ENCODE data around the gene MXD1.

Gene MXD1

DNA sequence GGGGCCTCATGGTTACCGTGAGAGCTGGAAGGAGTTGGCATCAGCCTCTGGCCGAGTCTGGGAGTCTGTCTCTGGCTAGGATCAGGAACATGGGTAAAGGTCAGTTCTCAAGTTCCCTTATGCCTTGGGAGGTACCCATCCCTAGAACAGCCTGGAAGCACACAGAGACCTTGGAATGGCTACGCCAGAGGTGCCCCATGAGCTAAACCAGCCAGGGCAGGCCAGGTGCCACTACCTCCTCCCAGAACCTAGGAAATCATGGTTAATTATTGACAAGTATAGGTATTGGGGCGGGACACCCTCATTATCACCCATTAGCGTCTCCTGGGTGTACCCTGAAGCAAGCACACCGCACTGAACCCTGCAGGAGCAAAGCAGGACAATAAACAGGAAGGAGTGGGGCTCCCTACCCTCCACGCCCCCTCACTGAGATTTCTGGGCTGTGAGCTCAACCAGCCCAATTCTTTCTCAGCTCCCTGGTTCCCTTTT is 49.5 kb downstream of the MXD1 start:
- TF ChIP-seq, protein P1, sequence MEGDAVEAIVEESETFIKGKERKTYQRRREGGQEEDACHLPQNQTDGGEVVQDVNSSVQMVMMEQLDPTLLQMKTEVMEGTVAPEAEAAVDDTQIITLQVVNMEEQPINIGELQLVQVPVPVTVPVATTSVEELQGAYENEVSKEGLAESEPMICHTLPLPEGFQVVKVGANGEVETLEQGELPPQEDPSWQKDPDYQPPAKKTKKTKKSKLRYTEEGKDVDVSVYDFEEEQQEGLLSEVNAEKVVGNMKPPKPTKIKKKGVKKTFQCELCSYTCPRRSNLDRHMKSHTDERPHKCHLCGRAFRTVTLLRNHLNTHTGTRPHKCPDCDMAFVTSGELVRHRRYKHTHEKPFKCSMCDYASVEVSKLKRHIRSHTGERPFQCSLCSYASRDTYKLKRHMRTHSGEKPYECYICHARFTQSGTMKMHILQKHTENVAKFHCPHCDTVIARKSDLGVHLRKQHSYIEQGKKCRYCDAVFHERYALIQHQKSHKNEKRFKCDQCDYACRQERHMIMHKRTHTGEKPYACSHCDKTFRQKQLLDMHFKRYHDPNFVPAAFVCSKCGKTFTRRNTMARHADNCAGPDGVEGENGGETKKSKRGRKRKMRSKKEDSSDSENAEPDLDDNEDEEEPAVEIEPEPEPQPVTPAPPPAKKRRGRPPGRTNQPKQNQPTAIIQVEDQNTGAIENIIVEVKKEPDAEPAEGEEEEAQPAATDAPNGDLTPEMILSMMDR (IDR thresholded peaks at IDR 0.05; ENCODE audit: low read depth, low read length), result no peak

DNA sequence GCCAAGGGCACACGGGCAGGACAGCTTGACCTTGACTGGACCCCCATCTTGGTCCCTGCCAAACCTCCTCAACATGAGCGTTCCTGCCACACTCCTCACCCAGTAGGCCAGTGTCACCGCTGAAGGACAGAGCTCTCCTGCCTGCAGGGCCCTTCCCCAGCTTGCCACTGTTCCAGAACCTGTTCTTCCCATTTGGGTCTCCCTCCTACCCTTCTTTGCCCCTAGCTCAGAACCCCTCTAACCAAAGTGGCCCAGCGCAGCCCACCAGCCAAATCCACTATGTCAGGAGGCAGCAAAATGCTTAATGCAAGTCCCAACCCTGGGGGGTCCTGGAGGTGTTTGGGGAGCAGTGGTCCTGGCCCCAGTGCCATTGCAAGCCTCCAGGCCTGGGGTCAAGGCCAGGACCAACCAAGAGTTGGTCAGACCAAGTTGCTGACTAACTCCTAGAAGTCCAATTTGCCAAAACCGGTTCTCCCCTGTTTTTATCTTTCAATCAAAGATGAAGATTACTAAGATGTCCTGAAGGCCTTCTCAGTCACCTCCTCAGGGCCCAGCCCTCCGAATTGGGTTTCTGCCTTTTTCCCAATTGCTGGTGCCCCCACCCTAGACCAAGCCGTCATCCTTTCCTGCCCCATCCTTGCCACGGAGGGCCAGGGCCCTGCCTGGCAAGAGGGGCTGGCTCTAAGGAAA is 51.0 kb downstream of the MXD1 start:
- H3K4me3 ChIP-seq (ENCODE audit: low read depth, low read length), result no peak overlapping the region
- TF ChIP-seq, protein P1 (IDR thresholded peaks at IDR 0.05; ENCODE audit: low read depth, low read length), result no peak

More for the DNA sequence above, 49.5 kb downstream of the MXD1 start:
- H3K4me3 ChIP-seq (ENCODE audit: low read depth, low read length), result no peak overlapping the region

DNA sequence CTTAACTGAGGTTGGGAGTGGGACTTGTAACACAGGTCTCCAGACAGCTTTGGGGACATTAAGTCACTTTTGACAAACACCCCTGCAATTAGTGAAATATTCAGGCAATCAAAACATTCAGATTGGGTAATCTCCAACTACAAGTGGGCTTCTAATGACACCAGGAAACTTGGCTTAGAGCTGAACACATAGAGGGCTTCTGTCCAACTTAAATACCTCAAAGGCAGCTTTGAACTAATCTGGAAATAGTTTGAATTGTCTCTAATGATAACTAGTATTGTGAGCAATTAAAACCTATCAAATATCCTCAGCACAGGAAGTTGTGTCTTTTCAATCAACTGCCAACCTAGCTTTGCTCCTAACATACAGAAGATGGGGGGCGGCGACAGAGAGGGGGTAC is 51.6 kb downstream of the MXD1 start:
- H3K4me3 ChIP-seq (ENCODE audit: low read depth, low read length), result no peak overlapping the region
- TF ChIP-seq, protein P1 (IDR thresholded peaks at IDR 0.05; ENCODE audit: low read depth, low read length), result no peak

DNA sequence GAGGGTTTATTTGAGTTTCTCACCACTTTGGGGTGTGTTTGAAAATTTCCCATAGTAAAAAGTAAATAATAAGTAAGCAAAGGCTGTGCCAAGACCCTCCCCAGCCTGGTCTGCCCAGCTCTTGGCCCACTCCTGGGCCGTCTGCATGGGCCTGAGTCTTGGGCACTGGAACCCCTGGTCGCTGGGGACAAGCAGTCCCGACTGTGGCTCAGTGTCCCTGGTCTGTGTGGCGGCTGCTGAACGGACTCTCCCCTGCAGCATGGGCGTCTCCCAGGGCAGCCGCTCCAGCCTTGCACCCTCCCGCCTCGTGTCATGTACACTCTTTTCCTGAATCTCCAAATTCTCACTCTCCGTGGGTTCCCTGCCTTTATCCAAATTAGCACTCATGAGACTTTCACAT is 53.7 kb downstream of the MXD1 start:
- TF ChIP-seq, protein P1 (IDR thresholded peaks at IDR 0.05; ENCODE audit: low read depth, low read length), result no peak
- H3K4me3 ChIP-seq (ENCODE audit: low read depth, low read length), result no peak overlapping the region

DNA sequence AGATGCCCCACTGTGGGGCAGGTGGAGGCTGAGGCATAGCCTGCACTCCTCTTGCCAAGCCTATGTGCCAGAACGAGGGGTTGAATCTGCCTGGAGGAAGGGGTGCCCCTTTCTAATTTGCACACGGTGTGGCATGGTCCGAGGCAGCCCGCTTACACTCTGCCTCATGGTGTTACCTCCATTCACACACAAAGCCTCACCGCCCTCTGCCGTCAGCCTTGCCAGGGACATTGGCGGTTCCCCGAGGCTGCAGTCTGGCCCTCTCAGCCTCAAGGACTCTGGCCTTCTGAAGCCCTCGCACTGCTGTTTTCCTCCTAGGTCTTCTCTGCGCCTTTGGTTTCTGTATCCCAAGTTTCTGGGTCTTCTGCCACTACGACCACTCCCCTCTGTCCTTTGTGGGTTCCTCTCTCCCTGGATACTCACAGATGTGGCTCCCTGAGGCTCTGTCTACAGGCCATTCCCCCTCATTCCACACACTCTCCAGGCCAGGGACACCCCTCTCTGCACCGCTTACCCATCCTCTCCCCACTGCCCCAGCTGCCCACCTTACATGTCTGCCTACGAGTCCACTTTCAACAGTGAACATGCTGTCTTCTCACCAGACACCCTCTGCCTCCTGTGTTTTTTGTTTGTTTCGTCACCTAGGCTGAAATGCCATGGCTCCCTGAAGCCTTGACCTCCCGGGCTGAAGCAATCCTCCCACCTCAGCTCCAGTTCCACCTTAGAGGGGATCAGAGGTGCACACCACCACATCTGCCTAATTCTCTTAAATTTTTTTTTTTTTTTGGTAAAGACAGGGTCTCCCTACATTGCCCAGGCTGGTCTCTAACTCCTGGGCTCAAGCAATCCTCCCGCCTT is 54.4 kb downstream of the MXD1 start:
- no peak overlapping the region for H3K4me3 ChIP-seq (ENCODE audit: low read depth, low read length)
- TF ChIP-seq, protein P1 (IDR thresholded peaks at IDR 0.05; ENCODE audit: low read depth, low read length), result no peak

DNA sequence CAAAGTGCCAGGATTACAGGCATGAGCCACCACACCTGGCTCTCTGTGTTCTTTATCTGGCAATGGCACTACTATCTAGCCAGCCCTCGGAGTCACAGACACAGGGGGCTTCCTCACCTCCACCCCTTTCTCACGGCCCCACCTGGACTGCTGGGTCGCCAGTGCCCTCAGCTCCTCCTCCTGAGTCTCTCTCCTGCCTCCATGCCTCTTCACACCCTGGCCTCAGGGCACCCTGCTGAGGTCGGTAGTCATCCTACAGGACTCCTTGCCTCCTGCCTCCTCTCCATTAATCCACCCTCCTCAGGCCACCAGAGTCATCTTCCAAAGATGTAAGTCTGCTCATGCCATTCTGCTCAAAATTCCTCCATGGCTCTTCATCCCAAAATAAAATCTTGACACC is 55.1 kb downstream of the MXD1 start:
- no peak overlapping the region for H3K4me3 ChIP-seq (ENCODE audit: low read depth, low read length)
- TF ChIP-seq, protein P1 (IDR thresholded peaks at IDR 0.05; ENCODE audit: low read depth, low read length), result no peak

DNA sequence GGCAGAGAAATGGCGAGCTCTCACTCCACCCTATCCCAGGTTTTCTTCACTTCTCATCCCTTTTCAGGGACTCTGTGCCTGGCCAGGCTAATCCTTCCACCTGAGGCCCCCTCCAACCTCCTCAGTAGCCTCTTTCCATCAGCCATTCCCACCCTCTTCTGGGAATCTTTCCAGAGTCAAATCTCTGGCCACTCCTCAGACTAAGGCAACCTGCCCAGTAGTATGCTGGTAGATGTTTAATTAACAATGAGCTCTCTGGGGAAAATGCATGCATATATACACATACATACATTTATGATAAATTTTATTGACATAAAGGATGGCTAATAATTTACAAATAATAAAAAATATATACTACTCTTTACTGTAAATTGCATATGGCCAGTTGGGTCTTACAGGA is 57.9 kb downstream of the MXD1 start:
- H3K4me3 ChIP-seq (ENCODE audit: low read depth, low read length), result no peak overlapping the region
- TF ChIP-seq, protein P1 (IDR thresholded peaks at IDR 0.05; ENCODE audit: low read depth, low read length), result no peak

Measured in WI38 (cell line).